ENCODE measurements around the gene LRRC75A.
"Not testable (repeated sequence)": the region's sequence is repeated elsewhere in the genome, so short reads cannot be mapped to it uniquely, and the experiment has no call there.

The LRRC75A gene

DNA sequence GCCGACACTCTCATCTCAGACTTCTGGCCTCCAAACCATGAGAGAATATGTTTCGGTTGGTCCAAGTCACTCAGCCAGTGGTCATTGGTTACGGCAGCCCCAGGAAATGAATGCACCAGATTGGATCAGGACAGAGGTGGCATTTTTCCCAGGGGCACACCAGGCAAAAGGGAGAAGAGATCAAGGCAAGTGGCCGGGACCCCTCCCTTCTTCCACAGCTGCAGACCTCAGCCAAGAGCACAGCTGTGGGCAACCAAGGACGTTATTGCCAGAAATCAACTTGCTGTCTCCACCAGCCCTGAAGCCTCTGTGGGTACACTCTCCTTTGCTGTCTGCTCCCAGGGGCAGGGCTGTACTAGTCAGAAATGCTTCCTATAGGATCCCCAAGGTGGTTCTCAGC is 20.7 kb downstream of the LRRC75A start:
- DNase-seq (ENCODE audit: low read depth), result no peak

DNA sequence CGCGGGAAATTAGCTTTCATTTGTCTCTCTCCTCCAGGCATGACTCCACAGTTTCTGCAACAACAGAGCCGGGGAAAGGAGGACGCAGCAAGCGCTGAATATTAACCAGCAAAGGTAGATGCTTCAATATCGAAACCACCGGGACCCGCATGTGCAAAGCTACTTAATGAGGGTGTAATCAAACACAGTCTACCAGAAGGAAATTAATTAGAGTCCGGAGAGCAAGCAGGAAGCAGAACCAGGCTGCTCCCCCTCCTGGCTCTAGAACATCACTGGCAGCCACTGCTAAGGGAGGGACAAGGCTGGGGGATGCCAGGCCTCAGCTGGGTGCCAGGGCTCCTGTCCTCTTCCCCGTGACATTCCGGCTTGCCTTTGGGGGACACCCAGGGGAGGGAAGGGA is 21.7 kb downstream of the LRRC75A start:
- DNase-seq (ENCODE audit: low read depth), result no peak

DNA sequence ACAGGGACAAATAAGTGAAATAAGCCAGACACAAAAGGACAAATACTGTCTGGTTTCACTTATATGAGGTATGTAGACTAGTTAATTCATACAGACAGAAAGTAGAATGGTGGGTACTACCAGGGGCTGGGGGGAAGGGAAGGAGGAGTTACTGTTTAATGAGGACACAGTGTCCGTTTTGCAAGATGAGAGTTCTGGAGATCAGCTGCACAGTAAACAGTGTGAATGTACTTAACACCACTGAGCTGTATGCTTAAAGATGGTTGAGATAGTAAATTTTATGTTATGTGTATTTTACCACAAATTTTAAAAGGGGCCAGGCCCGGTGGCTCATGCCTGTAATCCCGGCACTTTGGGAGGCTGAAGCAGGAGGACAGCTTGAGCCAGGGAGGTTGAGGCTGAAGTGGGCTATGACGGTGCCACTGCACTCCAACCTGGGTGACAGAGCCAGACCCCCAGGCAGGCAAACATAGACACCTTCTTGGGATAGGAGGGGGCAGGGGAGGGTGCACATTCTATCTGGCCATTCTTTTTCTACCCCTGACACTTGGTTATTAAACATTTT is 23.5 kb downstream of the LRRC75A start:
- DNase-seq (ENCODE audit: low read depth), result no peak

DNA sequence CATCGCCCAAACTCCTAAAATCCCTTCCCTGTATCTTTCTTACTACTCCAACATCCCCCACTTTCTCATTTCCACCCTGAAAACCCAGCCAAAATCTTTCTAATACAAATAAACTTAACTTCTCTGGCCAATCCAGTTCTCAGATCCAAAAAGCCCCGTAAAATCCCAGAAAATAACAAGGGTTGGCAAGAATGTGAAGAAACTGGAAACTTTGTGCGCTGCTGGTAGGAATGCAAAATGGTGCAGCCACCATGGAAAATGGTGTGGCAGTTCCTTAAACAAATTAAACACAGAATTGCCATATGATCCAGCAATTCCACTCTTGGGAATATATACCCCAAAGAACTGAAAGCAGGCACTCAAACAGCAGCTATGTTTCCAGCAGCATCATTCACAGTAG is 24.1 kb downstream of the LRRC75A start:
- DNase-seq (ENCODE audit: low read depth), result no peak

DNA sequence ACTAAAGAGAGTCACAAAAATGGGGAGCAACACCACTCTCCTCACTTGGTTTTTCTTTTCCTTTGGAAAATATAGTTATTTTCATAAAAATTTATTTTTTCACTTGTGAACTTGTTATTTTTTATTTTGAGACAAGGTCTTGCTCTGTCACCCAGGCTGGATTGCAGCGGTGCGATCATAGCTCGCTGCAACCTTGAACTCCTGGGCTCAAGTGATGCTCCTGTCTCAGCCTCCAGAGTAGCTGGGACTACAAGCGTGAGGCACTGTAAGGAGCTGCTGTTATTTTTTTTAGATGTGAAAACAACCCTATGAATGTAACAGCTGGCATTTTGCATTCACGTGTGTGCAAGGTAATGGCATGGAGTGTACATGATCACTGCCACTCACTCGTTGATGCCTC is 24.9 kb downstream of the LRRC75A start:
- DNase-seq (ENCODE audit: low read depth), result no peak

DNA sequence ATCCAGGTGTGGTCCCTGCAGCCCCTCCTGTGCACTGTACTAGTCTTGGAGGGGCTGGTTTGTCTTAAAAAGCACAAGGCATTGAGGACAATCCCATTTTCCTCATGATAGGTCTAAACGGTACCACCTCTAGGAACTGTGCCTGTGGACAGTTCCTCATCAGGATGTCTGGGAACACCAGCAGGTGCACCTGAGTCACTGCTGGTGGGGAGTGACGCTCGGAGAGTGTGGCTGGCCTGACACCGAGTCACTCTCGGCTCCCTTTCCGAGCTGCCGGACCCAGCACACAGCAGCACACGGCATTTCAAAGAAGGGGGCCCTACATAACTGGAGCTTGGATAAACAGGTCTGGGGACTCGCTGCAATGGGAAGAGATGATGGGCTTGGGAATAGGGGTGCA is 25.6 kb downstream of the LRRC75A start:
- DNase-seq (ENCODE audit: low read depth), result no peak

DNA sequence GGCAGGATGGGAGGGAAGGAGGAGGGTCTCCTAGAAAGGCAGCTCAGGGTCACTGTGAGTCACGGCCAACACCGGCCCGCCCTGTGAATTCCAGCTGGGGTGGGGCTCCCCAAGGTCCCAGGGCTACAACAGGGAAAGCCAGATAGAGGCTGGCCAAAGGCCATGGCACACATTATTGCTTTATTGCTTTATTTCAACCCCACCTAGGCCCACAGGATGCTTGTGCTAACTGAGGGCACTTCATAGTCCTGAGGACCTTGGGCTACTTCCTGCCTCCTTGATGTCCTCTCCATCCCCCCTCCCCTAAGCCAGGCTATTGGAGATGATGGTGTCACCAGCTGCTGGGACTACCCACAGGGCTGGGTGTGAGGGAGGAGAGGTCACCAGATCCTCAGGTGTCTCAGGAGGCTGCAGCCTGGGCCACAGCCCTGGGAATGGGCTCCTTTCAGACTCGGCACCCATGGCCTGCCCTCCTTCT is 26.1 kb downstream of the LRRC75A start:
- DNase-seq (ENCODE audit: low read depth), result no peak

DNA sequence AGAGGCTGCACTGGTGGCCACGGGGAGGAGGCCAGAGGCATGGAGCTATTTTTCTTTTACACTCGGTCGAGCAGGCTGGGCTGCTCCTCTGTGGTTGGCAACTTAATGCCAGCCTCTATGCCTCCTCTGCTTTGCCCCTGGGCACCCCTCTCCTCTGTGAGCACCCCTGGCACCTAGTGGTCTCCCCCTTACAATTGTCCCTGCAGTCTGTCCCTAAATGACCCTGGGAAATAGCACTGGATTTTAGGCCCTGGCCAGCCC is 27.0 kb downstream of the LRRC75A start:
- no peak for DNase-seq (ENCODE audit: low read depth)

DNA sequence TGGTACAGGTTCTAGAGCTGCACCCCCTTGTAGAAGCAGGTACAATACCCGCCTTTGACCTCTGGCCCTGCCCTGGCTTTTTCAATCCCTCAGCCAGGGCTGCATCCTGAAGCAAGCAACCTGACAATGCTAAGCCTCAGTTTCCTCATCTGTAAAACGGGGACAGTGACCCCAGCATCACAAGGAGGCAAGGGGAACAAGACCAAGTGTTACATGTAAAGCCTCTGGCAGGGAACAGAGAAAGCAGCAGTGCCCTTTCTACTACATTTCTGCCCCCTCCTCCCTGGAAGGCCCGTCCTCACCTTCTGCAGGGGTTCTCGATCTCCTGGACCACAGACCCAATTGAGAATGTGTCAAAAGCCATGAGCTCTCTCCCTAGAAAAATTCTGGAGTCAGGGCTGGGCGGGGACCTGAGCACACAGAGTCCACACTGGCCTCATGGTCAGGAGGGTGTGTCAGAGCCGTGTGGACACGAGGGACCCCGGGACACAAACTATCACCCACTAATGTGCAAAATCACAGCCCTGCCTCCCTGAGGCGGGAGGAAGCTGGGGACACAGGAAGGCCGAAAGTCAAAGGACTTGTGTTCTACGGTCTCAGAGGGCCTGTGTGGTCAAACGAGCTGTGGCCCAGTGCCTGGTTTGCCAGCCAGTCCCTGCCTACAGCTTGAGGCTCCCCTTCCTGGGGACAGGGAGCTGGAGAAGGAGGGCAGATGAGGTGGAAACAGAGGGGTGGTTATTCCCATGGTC is 27.5 kb downstream of the LRRC75A start:
- no peak for DNase-seq (ENCODE audit: low read depth)

DNA sequence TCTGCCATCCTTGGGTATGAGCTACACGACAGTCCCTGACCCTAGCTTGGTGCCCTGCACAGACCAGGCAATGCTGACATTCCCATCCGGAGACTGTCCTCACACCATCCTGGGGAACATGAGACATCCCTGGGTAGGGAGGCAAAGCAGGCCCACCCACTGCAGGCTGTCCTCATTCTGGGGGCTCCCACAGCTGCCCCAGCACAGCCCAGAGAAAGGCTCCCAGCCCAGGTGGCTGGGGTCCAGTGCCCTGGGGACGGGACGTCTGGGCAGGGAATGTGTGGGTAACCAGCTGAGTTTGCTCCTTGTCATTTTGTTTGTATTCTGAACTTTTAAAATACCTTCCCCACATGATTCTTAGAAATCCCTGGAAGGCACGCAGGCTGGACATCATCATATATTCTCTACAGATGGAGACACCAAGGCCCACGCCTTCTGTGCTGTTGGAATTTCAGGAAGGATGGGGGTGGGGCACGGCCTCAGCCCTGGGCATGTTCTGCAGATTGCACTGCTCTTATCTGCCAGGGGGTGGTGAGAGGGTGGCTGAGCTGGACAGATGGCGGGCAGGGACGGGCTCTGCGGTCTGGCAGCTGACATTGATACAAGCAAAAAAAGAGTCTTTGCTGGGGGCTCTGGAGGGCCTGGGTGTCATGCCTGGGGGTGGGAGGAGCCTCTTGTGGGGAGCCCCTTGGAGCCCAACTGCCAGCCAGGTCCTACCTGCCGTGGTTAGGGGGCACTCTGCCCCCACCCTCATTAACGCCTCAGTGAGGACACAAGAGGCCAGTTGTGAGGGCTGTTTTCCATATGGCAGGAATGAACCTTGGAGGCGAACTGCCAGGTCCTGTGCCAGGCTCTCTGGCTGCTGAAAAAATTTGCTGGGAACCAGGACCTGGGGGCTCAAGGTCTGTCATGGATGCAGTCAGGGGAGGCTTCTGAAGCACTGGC is 28.4 kb downstream of the LRRC75A start:
- no peak for DNase-seq (ENCODE audit: low read depth)

DNA sequence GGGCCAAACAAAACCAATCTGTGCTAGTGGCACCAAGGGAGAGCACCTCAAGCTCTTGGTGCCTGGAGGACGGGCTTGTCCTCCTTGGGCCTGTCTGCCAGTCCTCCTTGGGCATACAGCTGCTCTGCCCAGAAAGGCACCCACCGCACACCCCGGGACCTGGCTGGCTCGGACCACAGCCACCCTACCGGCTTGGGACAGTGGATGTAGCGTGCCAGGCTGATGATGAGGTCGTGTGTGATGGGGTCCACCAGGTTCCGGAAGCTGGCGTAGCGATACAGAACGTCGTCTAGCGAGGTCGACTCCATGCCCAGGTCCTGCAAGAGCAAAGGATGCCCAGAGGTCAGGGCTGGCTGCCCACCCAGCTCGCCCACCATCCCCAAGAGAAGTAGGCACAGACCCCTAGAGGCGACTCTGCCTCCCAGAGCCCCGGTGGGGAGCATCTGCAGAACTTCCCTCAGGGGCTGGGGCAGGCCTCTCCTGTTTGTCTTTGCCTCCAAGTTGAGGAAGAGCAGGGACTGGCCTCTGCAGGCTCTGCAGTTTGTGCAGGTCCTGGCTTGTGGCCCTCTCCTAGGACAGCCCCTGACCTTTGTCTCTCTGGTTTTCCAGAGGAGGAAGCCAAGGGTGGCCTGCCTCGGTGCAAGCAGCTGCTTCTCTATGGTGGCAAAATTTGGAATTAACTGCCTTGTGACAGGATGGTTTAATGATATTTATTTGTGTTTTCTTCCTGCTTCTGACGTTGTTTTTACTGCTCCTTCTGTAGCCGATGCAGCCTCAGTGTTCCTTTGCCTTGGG is 29.7 kb downstream of the LRRC75A start:
- no peak for DNase-seq (ENCODE audit: low read depth)

DNA sequence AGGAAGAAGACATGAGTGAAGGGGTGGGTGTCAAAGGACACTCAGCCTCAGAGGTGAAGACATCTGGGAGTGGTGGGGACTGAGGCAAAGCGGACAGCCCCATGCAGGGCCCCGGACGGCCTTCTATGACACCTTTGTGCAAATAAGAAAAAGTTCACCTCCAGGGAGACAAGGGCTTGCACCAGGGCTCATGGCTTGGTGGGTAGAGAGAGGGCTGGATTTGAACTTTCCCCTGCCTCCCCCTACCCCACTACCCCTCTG is 30.5 kb downstream of the LRRC75A start:
- DNase-seq (ENCODE audit: low read depth), result no peak

DNA sequence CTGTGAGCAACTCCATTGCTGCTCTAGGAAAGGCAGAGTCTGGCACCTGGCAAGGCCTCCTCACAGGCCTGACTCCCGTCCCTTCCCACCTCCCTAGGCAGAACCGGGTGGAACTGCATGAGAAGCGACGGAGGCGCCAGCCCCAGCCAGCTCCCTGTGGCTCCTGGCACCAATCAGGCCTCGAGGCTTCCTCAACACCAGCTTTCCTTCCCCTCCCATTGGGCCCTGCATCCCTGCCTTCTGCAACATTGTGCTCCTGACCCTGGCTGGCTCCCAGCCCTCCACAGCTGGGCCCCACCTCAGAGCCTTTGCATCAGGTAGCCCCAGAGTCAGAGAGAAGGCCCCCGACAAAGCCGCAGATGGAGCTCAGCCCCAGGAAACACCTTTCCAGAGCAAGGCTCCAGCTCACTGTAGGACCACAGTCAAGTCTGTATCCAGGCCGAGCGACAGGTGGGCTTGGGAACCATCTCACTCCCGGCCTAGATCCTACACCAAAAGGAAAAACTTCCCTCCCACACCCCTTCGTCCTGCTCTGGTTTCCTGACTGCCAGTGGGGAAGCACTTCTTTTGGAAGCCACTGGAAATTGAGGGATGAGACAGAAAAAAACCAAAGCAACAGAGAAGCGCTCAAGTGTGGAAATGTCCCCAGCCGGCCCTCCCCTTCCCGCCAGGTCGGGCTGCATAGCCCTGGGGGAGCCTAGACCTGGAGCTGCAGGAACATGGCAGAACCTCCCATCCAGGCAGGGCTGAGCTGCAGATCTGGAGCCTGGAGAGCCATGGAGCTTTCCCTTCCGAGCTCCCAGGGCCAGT is 31.0 kb downstream of the LRRC75A start:
- no peak for DNase-seq (ENCODE audit: low read depth)

DNA sequence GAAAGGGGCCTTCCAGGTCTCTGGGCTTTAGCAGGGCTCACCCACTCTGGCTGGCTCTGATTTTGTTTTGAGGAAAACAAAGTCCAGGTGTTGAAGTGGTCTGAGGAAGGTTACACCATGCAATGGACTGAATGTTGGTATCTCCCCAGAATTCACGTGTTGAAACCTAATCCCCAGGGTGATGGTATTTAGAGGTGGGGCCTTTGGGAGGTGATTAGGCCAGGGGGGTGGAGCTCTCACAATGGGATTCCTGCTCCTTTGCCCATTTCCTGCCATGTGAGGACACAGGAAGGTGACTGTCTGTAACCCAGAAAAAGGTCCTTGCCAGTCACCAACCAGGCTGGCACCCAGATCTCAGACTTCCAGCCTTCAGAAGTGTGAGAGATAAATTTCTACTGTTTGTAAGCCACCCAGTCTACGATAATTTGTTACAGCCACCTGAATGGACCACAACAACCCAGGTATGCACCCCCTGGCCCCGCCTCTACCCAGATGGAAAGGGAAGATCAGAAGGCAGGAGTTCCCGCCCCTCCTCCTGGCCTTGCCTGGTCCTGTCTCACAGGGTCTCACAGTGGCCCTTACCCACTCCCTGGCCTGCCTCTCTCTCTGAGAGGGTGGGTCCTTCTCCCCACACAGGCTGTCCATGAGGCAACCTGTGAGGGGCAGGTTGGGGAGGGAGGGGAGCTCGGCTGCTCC is 32.0 kb downstream of the LRRC75A start:
- no peak for DNase-seq (ENCODE audit: low read depth)

DNA sequence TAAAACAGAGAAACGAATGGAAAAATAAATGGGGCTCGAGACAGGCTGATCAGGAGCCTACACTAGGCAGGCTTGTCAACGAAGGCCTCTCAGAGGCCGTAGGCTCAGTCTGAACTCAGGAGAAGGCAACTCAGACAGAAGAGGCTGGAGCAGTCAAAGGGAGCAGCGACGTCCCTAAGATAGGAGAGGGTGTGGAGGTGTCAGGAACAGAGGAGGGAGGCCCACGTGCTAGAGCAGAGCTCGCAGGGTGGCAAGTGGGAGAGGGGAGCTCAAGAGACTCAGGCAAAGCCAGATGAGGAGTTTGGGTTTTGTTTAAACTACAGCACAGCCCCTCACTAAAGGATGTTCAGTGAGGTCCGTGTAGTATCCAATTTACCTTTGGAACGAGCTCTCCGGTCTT is 32.7 kb downstream of the LRRC75A start:
- DNase-seq (ENCODE audit: low read depth), result no peak

DNA sequence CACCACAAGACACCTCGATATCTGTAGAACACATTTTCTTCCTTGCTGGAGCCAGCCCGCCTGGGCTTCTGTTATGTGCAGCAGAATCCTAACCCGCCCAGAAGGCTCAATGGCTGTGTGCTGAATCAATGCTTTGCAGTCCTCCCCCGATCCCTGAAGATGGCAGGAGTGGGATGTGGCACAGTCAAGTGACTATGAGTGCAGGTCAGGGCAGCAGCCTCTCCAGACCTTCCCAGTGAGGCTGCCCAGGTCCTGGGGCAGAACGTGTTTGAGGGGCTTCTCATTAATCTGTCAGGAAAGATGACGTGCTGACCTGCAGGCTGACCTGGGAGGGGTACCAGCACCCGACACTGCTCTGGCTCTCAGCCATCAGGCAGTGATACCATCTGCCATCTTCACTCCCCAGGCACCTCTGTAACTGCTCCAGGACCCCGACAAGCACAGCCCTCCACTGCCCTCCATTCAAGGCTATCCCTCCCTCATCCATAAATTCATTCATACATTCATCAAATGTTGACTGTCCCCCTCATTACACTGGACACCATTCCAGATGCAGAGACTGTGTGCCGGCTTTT is 35.2 kb downstream of the LRRC75A start:
- no peak for DNase-seq (ENCODE audit: low read depth)

DNA sequence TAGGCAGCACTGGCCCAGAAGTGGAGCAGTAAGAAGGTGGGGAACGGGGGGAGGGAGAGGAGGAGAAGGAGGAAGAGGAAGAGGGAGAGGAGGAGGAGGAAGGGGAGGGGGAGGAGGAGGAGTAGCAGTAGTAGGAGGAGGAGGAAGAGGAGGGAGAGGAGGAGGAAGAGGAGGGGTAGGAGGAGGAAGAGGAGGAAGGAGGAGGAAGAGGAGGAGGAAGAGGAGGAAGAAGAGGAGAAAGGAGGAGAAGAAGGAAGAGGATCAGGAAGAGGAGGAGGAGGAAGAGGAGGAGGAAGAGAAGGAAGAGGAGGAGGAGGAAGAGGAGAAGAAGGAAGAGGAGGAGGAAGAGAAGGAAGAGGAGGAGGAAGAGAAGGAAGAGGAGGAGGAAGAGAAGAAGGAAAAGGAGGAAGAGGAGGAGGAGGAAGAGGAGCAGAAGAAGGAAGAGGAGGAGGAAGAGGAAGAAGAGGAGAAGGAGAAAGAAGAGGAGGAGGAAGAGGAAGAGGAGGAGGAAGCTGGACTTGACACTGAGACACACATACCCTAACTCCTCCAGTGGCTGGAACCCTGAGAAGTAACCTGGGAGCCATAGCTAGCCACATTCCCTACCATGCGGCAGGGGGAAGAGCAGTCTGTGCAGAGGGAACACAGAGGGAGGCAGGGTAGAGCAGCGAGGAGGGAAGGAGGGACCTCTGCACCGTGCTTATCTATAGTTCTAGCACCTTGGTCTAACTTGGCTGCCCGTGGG is 35.8 kb downstream of the LRRC75A start:
- DNase-seq (ENCODE audit: low read depth), result no peak

DNA sequence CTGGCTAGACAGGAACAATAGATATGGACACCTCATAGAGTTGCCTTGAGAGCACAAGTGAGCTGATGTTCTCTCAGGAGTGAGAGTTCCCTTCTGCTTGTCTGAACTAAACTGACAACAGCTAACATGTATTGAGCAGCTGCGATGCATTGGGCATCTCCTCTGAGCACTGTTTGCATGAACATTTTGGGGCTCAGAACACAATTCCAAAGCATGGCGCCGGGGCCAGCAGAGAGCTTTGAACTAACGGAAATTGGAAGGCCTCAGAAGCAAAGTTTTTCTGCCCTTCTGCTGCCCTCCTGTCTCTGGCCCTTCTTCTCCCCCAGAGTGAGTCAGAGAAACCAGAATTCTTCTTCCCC is 38.5 kb downstream of the LRRC75A start:
- DNase-seq (ENCODE audit: low read depth), result no peak

DNA sequence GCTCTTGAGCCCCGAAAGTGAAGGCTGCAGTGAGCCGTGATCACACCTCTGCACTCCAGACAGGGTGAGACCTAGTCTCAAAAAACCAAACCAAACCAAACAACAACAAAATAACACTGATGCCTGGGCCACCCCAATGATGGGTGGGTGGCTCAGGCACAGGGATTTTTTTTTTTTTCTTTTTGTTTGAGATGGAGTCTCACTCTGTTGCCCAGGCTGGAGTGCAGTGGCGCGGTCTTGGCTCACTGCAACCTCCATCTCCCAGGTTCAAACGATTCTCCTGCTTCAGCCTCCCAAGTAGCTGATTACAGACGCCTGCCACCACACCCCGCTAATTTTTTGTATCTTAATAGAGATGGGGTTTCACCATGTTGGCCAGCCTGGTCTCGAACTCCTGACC is 39.7 kb downstream of the LRRC75A start:
- not testable (repeated sequence) for DNase-seq (ENCODE audit: low read depth)

DNA sequence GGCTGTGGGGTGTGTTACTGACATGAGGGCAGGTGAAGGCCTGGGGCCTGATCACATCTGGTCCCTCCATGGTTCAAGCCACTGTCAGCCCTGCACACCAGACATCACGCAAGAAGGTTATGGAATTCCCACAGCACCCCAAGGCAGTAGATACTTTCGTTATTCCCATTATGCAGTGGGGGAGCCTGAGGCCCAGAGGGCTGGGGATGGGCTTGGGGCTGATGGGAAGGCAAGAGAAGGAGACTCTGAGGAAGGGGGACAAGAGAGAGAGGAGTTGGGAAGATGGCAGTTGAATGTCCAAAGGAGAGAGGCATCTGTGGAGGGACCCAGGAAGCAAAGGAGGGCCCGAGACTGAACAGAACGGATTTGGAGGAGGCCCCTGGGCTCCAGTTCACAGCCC is 42.0 kb downstream of the LRRC75A start:
- no peak for DNase-seq (ENCODE audit: low read depth)
